Keratinocyte (primary cell): ENCODE data around the gene KCNAB2. TPM values are rescaled to one million over a fixed set of nuclear protein-coding genes. Genes with fewer than 3 reads are reported as not detected.

Experiments used
- DNase-seq: peaks from one replicate; pipeline ENCODE4 v3.0.0-alpha.2; 2011; ENCODE audit warnings: low read depth, missing footprints, low spot score
- FAIRE-seq: peaks from 2 replicates; lab custom pipeline; 2011; peaks lifted over from hg19 to GRCh38; lab: Jason Lieb, UNC
- H2AFZ ChIP-seq: 2 replicates; pipeline ENCODE4 v1.6.0; 2012; ENCODE audit warnings: low read length, control low read depth, inconsistent platforms; ENCODE audit not compliant: control insufficient read depth
- H3K27ac ChIP-seq: 2 replicates; pipeline ENCODE4 v1.5.1; 2011; ENCODE audit warnings: low read length; ENCODE audit not compliant: control insufficient read depth, insufficient read depth
- H3K27me3 ChIP-seq: 3 replicates; pipeline ENCODE4 v1.6.0; 2011; ENCODE audit warnings: low read length; ENCODE audit not compliant: control insufficient read depth, insufficient read depth; ENCODE audit errors: extremely low read depth
- H3K36me3 ChIP-seq, 2 experiments: 2 replicates in 1 of 2; 3 replicates in 1 of 2; pipeline ENCODE4 v1.5.1; 2011; ENCODE audit warnings: low read length in 2 of 2, mild to moderate bottlenecking in 1 of 2; ENCODE audit not compliant: control insufficient read depth in 2 of 2, insufficient read depth in 2 of 2; ENCODE audit errors: extremely low read depth in 1 of 2
- H3K4me1 ChIP-seq: 3 replicates; pipeline ENCODE4 v1.5.1; 2011; ENCODE audit warnings: low read length; ENCODE audit not compliant: control insufficient read depth, insufficient read depth; ENCODE audit errors: extremely low read depth
- H3K4me2 ChIP-seq: 3 replicates; pipeline ENCODE4 v1.6.0; 2011; ENCODE audit warnings: low read depth, low read length; ENCODE audit not compliant: control insufficient read depth, insufficient read depth; ENCODE audit errors: extremely low read depth
- H3K4me3 ChIP-seq, 3 experiments: fragments of 200-600 bp in 1 of 3; sonication (generic) in 1 of 3; 2 replicates in 2 of 3; 3 replicates in 1 of 3; pipeline ENCODE4 v1.5.1; 2011 to 2016; ENCODE audit warnings: low read length in 3 of 3, mild to moderate bottlenecking in 3 of 3, control low read depth in 2 of 3, inconsistent platforms in 1 of 3, low read depth in 1 of 3, mixed read lengths in 1 of 3, mixed run types in 1 of 3, moderate library complexity in 1 of 3; ENCODE audit not compliant: control insufficient read depth in 2 of 3, insufficient read depth in 2 of 3; ENCODE audit errors: extremely low read depth in 1 of 3
- H3K79me2 ChIP-seq: 2 replicates; pipeline ENCODE4 v1.6.0; 2012; ENCODE audit warnings: low read length; ENCODE audit not compliant: control insufficient read depth, insufficient read depth
- H3K9ac ChIP-seq: 3 replicates; pipeline ENCODE4 v1.6.0; 2011; ENCODE audit warnings: low read length; ENCODE audit not compliant: control insufficient read depth, insufficient read depth; ENCODE audit errors: extremely low read depth
- H3K9me1 ChIP-seq: 3 replicates; pipeline ENCODE4 v1.6.0; 2011; ENCODE audit warnings: low read length; ENCODE audit not compliant: control insufficient read depth, insufficient read depth; ENCODE audit errors: extremely low read depth
- H3K9me3 ChIP-seq: 2 replicates; pipeline ENCODE4 v1.5.1; 2012; ENCODE audit warnings: low read depth, low read length; ENCODE audit not compliant: control insufficient read depth
- H4K20me1 ChIP-seq: 3 replicates; pipeline ENCODE4 v1.6.0; 2011; ENCODE audit warnings: low read length; ENCODE audit not compliant: control insufficient read depth, insufficient read depth; ENCODE audit errors: extremely low read depth
- CTCF ChIP-seq, 3 experiments: IDR thresholded peaks in 1 of 3; conservative IDR thresholded peaks in 1 of 3; optimal IDR thresholded peaks in 1 of 3; 2 replicates in 2 of 3; 3 replicates in 1 of 3; pipeline versions ENCODE3 to v1.5.1; 2011; ENCODE audit warnings: low read length in 3 of 3, mild to moderate bottlenecking in 3 of 3, moderate library complexity in 2 of 3, control low read depth in 1 of 3, inconsistent platforms in 1 of 3; ENCODE audit not compliant: insufficient read depth in 2 of 3; ENCODE audit errors: extremely low read depth in 1 of 3
- EZH2 ChIP-seq: IDR thresholded peaks from one replicate; pipeline ENCODE4 v1.6.1; 2012; ENCODE audit warnings: inconsistent platforms, mild to moderate bottlenecking, low read length, moderate library complexity
- dilution Hi-C: fragments of 300-500 bp; cut with MboI; formaldehyde crosslinking; loops from one replicate; pipeline ENCODE4 v1.7.0; 2020; ENCODE audit warnings: low sequenced_read_pairs; ENCODE audit not compliant: extremely low pct_ligation_motif_present
- polyA plus RNA-seq, 5 experiments: library from polyadenylated mRNA; depleted of rRNA in 3 of 5; stranded (reverse) in 3 of 5; stranded (forward) in 1 of 5; unstranded in 1 of 5; fragments of >200 nt; gene quantifications; 1 replicate in 1 of 5; 2 replicates in 3 of 5; 3 replicates in 1 of 5; pipeline versions ENCODE4 v1.2.1 to v1.2.3, GENCODE V29; 2011 to 2012; ENCODE audit warnings: missing spikeins in 2 of 5, low read depth in 1 of 5, low replicate concordance in 1 of 5

Gene KCNAB2
- polyA plus RNA-seq, 1 donor (not counting 4 experiments of a cell fraction or from before 2014, with no cell fraction given): 1.8 TPM

GRCh38 chr1:6011161-6011945 lies 34.3 kb upstream of the KCNAB2 start:
- H3K4me3 ChIP-seq: no peak overlapping the region
- H3K36me3 ChIP-seq: no peaks in the 10 kb centered on the region
- dilution Hi-C loops: no loop called here
- H3K4me2 ChIP-seq: no peak overlapping the region
- H3K4me1 ChIP-seq: peaks cover 4% of the 10 kb centered on the region
- no peak overlapping the region for H3K9ac ChIP-seq
- H3K27me3 ChIP-seq: peaks cover 9% of the 10 kb centered on the region
- DNase-seq (no peak), FAIRE-seq (no peak)
- no peaks in the 10 kb centered on the region for H3K9me1 ChIP-seq
- H3K9me3 ChIP-seq: no peaks in the 10 kb centered on the region
- no peaks in the 10 kb centered on the region for H3K79me2 ChIP-seq
- H3K27ac ChIP-seq: no peak overlapping the region
- TF ChIP-seq EZH2: no peak
- no peak for TF ChIP-seq CTCF (optimal IDR thresholded peaks at IDR 0.05 in 1 of 3, IDR thresholded peaks at IDR 0.05 in 1 of 3, conservative IDR thresholded peaks at IDR 0.05 in 1 of 3; ENCODE audit: extremely low read depth in 1 of 3, insufficient read depth in 2 of 3, low read length in 3 of 3)
- no peak overlapping the region for H2AFZ ChIP-seq
- H4K20me1 ChIP-seq: no peaks in the 10 kb centered on the region

- DNase-seq: no peak
- Histone ChIP-seq H3K9ac (no peak overlapping the region), H3K4me2 (no peak overlapping the region), H3K27ac (no peak overlapping the region), H4K20me1 (no peaks in the 10 kb centered on the region), H3K4me1 (peaks cover 8% of the 10 kb centered on the region), H3K9me3 (no peaks in the 10 kb centered on the region), H3K9me1 (no peaks in the 10 kb centered on the region), H3K27me3 (peaks cover 8% of the 10 kb centered on the region), H3K36me3 (no peaks in the 10 kb centered on the region), H3K79me2 (no peaks in the 10 kb centered on the region), H3K4me3 (no peak overlapping the region), H2AFZ (no peak overlapping the region)
- TF ChIP-seq CTCF (optimal IDR thresholded peaks at IDR 0.05 in 1 of 3, IDR thresholded peaks at IDR 0.05 in 1 of 3, conservative IDR thresholded peaks at IDR 0.05 in 1 of 3; ENCODE audit: extremely low read depth in 1 of 3, insufficient read depth in 2 of 3, low read length in 3 of 3) (no peak), EZH2 (no peak)
- dilution Hi-C loops: no loop called here
- no peak for FAIRE-seq
Observed at GRCh38 chr1:6011946-6012258, 33.8 kb upstream of the KCNAB2 start.
